Peyer's patch (tissue), 4 donors: ENCODE data around the gene ABCD1. TPM values are rescaled to one million over a fixed set of nuclear protein-coding genes. Genes with fewer than 3 reads are reported as not detected.
"Not testable (repeated sequence)": the region's sequence is repeated elsewhere in the genome, so short reads cannot be mapped to it uniquely, and the experiment has no call there.

Experiments used
- DNase-seq, 3 donors: peaks; one replicate each; pipeline ENCODE4 v3.0.0-alpha.2; 2017 to 2019
- H3K27ac ChIP-seq, 4 donors: fragments of 200-600 bp; sonication (generic); one replicate each; pipeline ENCODE4 v1.5.1; 2016 to 2019
- H3K27me3 ChIP-seq, 2 donors: fragments of 200-600 bp; sonication (generic); one replicate each; pipeline ENCODE4 v1.5.1; 2019
- H3K36me3 ChIP-seq, 3 donors: fragments of 200-600 bp; sonication (generic); one replicate each; pipeline ENCODE4 v1.5.1; 2016 to 2019
- H3K4me1 ChIP-seq, 4 donors: fragments of 200-600 bp; sonication (generic); one replicate each; pipeline ENCODE4 v1.5.1; 2016 to 2019
- H3K4me3 ChIP-seq, 4 donors: fragments of 200-600 bp; sonication (generic); 1 replicate in 3 of 4; 2 replicates in 1 of 4; pipeline ENCODE4 v1.5.1; 2016 to 2019; ENCODE audit warnings: mild to moderate bottlenecking in 1 of 4
- H3K9me3 ChIP-seq, 4 donors: fragments of 200-600 bp; sonication (generic); one replicate each; pipeline ENCODE4 v1.5.1; 2016 to 2019; ENCODE audit warnings: mild to moderate bottlenecking in 1 of 4
- CTCF ChIP-seq, 6 experiments: fragments of 450-650 bp in 4 of 6; fragments of 200-600 bp in 2 of 6; sonication (generic) in 1 of 6; IDR thresholded peaks; one replicate each; pipeline ENCODE4 v1.5.1; 2017 to 2019; ENCODE audit warnings: antibody characterized with exemption in 6 of 6, mild to moderate bottlenecking in 3 of 6, moderate library complexity in 1 of 6
- POLR2A ChIP-seq, 2 donors: fragments of 450-650 bp; IDR thresholded peaks; one replicate each; pipeline ENCODE4 v1.5.1; 2017; ENCODE audit warnings: antibody characterized with exemption in 2 of 2, mild to moderate bottlenecking in 2 of 2, moderate library complexity in 2 of 2
- total RNA-seq, 4 donors: library from RNA; depleted of rRNA; stranded (reverse); fragments of >200 nt; gene quantifications; one replicate each; pipeline ENCODE4 v1.1.0, GENCODE V29; 2016

ABCD1 gene
- total RNA-seq, 4 donors from 2014 or later = 14.9 to 94.2 (median 68.0) TPM

DNA sequence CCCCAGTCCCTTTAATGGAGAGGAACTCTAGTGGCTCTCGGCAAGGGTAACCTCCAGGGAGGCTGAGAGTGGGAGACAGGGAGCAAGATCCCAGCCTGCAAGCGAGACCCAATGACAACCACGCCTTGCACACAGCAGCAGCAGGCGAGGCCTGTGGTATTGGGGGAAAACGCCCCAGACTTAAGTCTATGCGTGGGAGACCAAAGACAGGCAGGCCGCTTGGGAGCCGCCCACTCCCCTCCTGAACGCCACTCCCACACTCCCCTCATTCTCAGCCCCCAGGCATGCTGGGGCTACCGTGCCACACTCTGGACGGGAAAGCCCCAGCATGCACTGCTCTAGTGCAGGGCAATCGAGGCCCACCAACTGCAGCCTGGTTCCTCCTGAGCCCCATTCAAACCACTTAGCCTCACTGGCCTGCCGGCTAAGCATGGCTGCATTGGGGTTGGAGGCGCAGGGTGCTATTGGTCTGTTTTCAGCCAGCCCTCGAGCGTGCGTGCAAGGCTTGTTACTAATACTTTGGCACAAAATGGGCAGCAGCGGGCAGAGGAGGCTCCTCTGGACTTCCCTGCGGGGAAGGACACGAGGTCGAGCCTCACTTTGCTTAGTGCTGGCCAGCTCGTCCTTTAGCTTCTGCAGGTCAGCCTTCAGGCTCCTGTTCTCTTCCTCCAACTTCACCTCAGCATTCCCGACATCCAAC, 22.2 kb upstream of the ABCD1 start:
- no peak for TF ChIP-seq POLR2A (IDR thresholded peaks at IDR 0.05)
- no peak for TF ChIP-seq CTCF (IDR thresholded peaks at IDR 0.05)
- H3K27ac ChIP-seq = peak overlapping the region in 2 of 4 donors; percentile 50 to 68
- H3K27me3 ChIP-seq = no peaks in the 10 kb centered on the region
- peaks cover 0 to 29% (median 0%) of the 10 kb centered on the region in 4 donors for H3K4me1 ChIP-seq
- no peaks in the 10 kb centered on the region for H3K9me3 ChIP-seq
- peaks cover 0 to 24% (median 0%) of the 10 kb centered on the region in 3 donors for H3K36me3 ChIP-seq
- no peak for DNase-seq
- H3K4me3 ChIP-seq = no peak overlapping the region

GRCh38 chrX:153703036-153703370, 21.7 kb upstream of the ABCD1 start:
- Histone ChIP-seq H3K4me3 (no peak overlapping the region), H3K36me3 (peaks cover 0 to 24% (median 0%) of the 10 kb centered on the region in 3 donors), H3K9me3 (no peaks in the 10 kb centered on the region), H3K4me1 (peaks cover 0 to 29% (median 0%) of the 10 kb centered on the region in 4 donors), H3K27me3 (no peaks in the 10 kb centered on the region), H3K27ac (peak overlapping the region in 2 of 4 donors; percentile 50 to 68)
- TF ChIP-seq POLR2A (IDR thresholded peaks at IDR 0.05) (no peak), CTCF (IDR thresholded peaks at IDR 0.05) (no peak)
- peak in 2 of 3 donors; percentile 68 to 82 for DNase-seq

DNA sequence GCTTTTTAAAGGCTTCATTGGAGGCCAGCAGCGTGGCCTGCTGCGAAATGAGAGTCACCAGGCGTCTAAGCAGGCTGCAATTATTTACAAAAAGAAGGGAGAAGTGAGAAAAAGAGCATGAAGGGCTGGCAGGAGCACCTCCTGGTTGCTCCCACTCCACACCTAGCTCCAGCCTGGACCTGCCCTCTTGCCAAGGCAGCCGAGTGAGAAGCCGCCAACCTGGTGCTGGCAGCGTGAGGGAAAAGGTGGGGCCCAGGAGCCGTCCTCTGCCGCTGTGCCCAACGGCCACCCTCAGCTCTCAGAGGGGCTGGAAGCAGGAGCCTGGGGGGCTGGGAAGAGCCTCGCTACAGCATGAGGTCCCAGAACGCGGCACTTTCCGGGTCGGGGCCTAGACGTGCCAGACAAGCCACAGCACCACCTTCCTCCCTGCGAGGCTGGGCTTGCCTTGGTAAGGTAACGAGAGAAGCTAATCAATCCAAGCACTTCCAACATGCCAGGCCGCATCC, 20.6 kb upstream of the ABCD1 start:
- no peaks in the 10 kb centered on the region for H3K27me3 ChIP-seq
- peaks cover 0 to 24% (median 0%) of the 10 kb centered on the region in 3 donors for H3K36me3 ChIP-seq
- no peak overlapping the region for H3K4me3 ChIP-seq
- H3K9me3 ChIP-seq = no peaks in the 10 kb centered on the region
- DNase-seq = no peak
- H3K27ac ChIP-seq = peak overlapping the region in 1 of 4 donors; percentile 50
- H3K4me1 ChIP-seq = peaks cover 0 to 29% (median 0%) of the 10 kb centered on the region in 4 donors
- TF ChIP-seq POLR2A (IDR thresholded peaks at IDR 0.05) = no peak
- TF ChIP-seq CTCF (IDR thresholded peaks at IDR 0.05) = no peak

DNA sequence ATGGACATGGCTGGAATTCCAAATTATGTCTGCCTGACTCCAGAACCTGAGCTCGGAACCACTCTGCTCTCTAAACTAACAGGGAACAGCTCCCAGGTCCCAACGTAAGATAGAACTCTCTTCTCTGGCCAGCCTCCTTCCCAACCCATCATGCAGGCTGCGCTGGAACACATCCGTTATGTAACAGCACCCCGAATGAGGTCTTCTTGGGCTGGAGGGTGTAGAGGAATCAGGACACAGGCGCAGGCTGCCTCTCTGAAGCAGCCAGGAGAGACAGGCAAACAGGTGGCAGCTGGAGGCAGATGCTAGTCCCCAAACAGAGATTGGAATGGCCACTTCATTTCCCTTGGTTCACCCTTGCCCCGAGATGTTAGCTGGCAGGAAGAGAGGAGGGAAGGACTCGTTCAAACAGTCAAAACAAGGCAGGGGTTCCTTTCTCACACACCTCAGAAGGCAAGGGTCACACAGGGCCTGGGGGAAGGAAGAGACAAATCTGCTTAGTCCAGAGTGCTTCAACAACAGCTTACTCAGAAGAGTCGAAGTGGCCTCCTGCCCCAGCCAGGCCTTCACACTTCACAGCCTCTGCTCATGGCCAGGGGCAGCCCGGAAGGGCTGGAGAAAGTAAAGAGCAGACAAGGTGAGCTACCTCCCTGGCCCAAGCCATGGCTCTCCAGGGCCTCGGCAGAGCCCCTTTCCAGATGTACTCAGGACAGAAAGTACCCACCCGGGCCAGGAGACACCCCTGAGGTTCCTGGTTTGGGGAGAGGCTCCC, 19.8 kb upstream of the ABCD1 start:
- not testable (repeated sequence) for H3K27me3 ChIP-seq, H3K9me3 ChIP-seq, DNase-seq, H3K27ac ChIP-seq, H3K4me3 ChIP-seq
- Histone ChIP-seq H3K4me1 (peaks cover 0 to 29% (median 0%) of the 10 kb centered on the region in 4 donors), H3K36me3 (peaks cover 0 to 25% (median 0%) of the 10 kb centered on the region in 3 donors)

DNA sequence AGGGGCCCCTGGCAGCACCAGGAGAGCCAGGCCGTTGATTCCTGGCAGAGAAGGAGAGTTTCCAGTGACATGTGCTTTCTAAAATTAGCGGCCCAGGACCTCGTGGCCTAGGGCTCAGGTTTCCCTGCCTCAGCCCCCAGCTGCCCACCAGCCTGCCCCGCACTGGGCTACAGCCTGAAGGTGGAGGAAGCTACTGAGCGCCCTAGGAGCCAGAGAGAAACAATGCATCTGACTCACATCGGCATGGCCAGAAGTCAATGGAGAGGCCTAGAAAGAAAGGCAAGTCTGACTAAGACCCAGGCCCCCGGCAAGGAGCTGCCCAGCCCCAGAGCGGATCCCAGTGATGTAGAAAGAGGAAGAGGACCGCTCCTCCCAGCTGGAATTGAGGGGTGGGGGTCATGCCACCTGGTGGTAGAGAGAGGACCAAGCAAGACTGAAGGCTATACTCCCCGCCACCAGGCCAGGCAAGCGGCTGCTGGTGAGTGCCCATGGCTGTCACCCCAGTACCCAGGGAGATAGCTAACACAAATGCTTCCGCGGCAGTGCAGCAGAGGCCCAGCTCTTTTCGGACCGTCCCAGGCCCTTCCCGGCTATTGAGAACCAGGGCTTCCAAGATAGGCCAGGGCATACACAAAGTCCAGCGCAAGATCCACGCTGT, 19.1 kb upstream of the ABCD1 start:
- H3K36me3 ChIP-seq = peaks cover 0 to 31% (median 0%) of the 10 kb centered on the region in 3 donors
- peaks cover 0 to 27% (median 0%) of the 10 kb centered on the region in 4 donors for H3K4me1 ChIP-seq
- H3K27ac ChIP-seq, H3K9me3 ChIP-seq, DNase-seq, H3K4me3 ChIP-seq, H3K27me3 ChIP-seq: not testable (repeated sequence)
- TF ChIP-seq CTCF (IDR thresholded peaks at IDR 0.05) = peak in 1 of 6 experiments; percentile 7
